Chondrocyte (in vitro differentiated cells): Measurements from ENCODE around the gene CLRN1. TPM values are rescaled to one million over a fixed set of nuclear protein-coding genes. Genes with fewer than 3 reads are reported as not detected.

ENCODE experiments used
- DNase-seq: peaks from one replicate; pipeline ENCODE4 v3.0.0; 2021; ENCODE audit warnings: mixed read lengths, low spot score
- H3K27ac Mint-ChIP-seq: one replicate; pipeline ENCODE4 v1.8.0; 2021; ENCODE audit warnings: mild to moderate bottlenecking, moderate library complexity, mixed read lengths; ENCODE audit not compliant: unreplicated experiment
- H3K27me3 Mint-ChIP-seq: 2 replicates; pipeline ENCODE4 v1.8.0; 2021; ENCODE audit warnings: low read depth, mixed read lengths
- H3K36me3 Mint-ChIP-seq: 2 replicates; pipeline ENCODE4 v1.8.0; 2021; ENCODE audit warnings: low read depth, mixed read lengths
- H3K4me1 Mint-ChIP-seq: 2 replicates; pipeline ENCODE4 v1.8.0; 2021; ENCODE audit warnings: low read depth, mild to moderate bottlenecking, mixed read lengths
- H3K4me3 Mint-ChIP-seq: one replicate; pipeline ENCODE4 v1.8.0; 2021; ENCODE audit warnings: mild to moderate bottlenecking, moderate library complexity, mixed read lengths; ENCODE audit not compliant: unreplicated experiment
- H3K9me3 Mint-ChIP-seq: 2 replicates; pipeline ENCODE4 v1.8.0; 2021; ENCODE audit warnings: low read depth, mixed read lengths
- total RNA-seq: library from RNA; stranded (reverse); gene quantifications from 3 replicates; pipeline ENCODE4 v1.2.1, GENCODE V29; 2021
- TF ChIP-seq, protein P1 (sequence below): fragments of 200-600 bp; sonication (generic); IDR thresholded peaks from 2 replicates; pipeline ENCODE4 v1.5.0; 2021; ENCODE audit warnings: antibody characterized with exemption, mild to moderate bottlenecking, moderate library complexity

CLRN1 gene
- total RNA-seq, 1 donor from 2014 or later, result not detected

- Mint-ChIP-seq H3K4me3 (no peak overlapping the region), H3K27ac (no peak overlapping the region), H3K9me3 (peaks cover 3% of the 10 kb centered on the region), H3K27me3 (peaks cover 26% of the 10 kb centered on the region), H3K36me3 (peaks cover 2% of the 10 kb centered on the region), H3K4me1 (peaks cover 3% of the 10 kb centered on the region)
- no peak for DNase-seq
- TF ChIP-seq, protein P1, sequence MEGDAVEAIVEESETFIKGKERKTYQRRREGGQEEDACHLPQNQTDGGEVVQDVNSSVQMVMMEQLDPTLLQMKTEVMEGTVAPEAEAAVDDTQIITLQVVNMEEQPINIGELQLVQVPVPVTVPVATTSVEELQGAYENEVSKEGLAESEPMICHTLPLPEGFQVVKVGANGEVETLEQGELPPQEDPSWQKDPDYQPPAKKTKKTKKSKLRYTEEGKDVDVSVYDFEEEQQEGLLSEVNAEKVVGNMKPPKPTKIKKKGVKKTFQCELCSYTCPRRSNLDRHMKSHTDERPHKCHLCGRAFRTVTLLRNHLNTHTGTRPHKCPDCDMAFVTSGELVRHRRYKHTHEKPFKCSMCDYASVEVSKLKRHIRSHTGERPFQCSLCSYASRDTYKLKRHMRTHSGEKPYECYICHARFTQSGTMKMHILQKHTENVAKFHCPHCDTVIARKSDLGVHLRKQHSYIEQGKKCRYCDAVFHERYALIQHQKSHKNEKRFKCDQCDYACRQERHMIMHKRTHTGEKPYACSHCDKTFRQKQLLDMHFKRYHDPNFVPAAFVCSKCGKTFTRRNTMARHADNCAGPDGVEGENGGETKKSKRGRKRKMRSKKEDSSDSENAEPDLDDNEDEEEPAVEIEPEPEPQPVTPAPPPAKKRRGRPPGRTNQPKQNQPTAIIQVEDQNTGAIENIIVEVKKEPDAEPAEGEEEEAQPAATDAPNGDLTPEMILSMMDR, result no peak
These were observed 10.6 kb downstream of the CLRN1 start for GRCh38 chr3:150961949-150962348.

GRCh38 chr3:150960708-150961684 lies 11.5 kb downstream of the CLRN1 start:
- no peaks in the 10 kb centered on the region for H3K36me3 Mint-ChIP-seq
- DNase-seq, result no peak
- H3K27ac Mint-ChIP-seq, result no peak overlapping the region
- H3K9me3 Mint-ChIP-seq, result peaks cover 3% of the 10 kb centered on the region
- TF ChIP-seq, protein P1, result no peak
- peaks cover 30% of the 10 kb centered on the region for H3K27me3 Mint-ChIP-seq
- H3K4me3 Mint-ChIP-seq, result no peak overlapping the region
- H3K4me1 Mint-ChIP-seq, result peaks cover 3% of the 10 kb centered on the region

DNA sequence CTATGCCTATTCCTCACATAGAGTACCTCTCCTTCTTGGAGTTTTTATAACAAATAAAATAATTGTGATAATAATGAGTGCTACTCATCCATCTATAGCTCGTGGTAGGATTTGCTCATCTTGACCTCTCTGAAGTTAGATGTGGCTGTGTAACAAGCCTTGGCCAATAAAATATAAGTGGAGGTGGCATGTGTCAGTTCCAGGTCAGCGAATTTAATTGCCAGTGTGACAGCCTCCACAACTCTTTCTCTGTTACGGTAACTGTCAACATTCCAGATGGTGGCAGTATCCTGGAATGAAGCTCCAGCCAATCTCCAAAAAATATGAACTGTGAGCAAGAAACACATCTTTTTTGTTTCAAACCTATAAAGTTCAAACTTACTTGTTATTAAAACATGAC lies 13.8 kb downstream of the CLRN1 start:
- TF ChIP-seq, protein P1, result no peak
- Mint-ChIP-seq H3K4me1 (no peaks in the 10 kb centered on the region), H3K36me3 (no peaks in the 10 kb centered on the region), H3K27ac (no peak overlapping the region), H3K4me3 (no peak overlapping the region), H3K27me3 (peaks cover 48% of the 10 kb centered on the region), H3K9me3 (peaks cover 3% of the 10 kb centered on the region)
- DNase-seq, result no peak

- peaks cover 60% of the 10 kb centered on the region for H3K27me3 Mint-ChIP-seq
- no peak overlapping the region for H3K4me3 Mint-ChIP-seq
- H3K9me3 Mint-ChIP-seq, result no peaks in the 10 kb centered on the region
- H3K36me3 Mint-ChIP-seq, result no peaks in the 10 kb centered on the region
- H3K4me1 Mint-ChIP-seq, result no peaks in the 10 kb centered on the region
- TF ChIP-seq, protein P1, result no peak
- H3K27ac Mint-ChIP-seq, result no peak overlapping the region
- no peak for DNase-seq
These were observed 16.2 kb downstream of the CLRN1 start for GRCh38 chr3:150956376-150956775.

DNA sequence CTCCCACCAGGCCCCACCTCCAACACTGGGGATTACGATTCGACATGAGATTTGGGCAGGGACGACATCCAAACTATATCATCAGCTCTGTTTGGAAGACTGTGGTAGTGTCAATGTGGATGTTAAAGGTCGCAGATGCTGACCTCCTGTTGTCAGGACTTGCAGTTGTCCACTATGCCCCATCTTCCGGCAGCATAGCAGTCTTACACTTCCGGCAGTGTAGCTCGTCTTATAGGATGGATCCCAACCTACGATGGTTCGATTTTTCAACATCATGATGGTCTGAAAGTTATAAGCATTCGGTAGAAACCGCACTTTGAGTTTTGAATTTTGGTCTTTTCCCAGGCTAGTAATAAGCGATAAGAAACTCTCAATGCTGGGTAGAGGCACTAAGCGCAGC lies 20.6 kb downstream of the CLRN1 start:
- H3K4me1 Mint-ChIP-seq, result no peaks in the 10 kb centered on the region
- H3K4me3 Mint-ChIP-seq, result no peak overlapping the region
- no peak overlapping the region for H3K27ac Mint-ChIP-seq
- peaks cover 71% of the 10 kb centered on the region for H3K27me3 Mint-ChIP-seq
- peaks cover 2% of the 10 kb centered on the region for H3K36me3 Mint-ChIP-seq
- H3K9me3 Mint-ChIP-seq, result peaks cover 4% of the 10 kb centered on the region
- DNase-seq, result no peak
- TF ChIP-seq, protein P1, result no peak
